ENCODE data around the gene ABCB6. TPM values are rescaled to one million over a fixed set of nuclear protein-coding genes. Genes with fewer than 3 reads are reported as not detected.

Gene ABCB6
- polyA plus RNA-seq, 1 donor (not counting 4 experiments of a cell fraction or from before 2014, with no cell fraction given): 10.5 TPM

DNA sequence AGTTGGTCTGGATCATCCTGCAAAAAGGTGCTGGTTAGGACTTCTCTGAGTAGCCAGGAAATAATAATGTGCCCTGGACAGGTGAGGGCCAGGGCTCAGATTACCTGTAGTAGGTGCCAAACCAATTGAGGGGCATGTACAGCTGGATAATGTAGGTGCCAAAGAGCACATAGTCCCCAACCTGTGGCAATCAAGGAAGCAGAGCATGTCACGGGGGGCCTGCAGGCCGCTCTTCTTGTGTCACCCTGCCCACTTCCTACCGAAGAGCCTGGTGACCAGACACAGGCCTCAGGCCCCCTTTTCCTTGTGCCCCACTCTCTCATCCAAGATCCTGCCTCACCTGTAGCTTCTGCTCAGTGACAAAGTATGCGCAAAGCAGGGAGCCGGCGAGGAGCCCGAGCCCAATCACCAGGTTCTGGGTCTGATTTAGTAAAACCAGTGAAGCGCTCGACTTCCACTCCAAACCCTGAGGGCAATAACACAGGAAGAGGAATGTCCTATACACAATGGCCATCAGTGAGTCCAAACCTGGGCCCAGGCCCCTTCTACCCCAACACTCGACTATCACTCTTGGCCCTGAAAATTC lies 5.2 kb downstream of the ABCB6 start:
- H3K4me3 ChIP-seq (ENCODE audit: control insufficient read depth in 2 of 3, extremely low read depth in 1 of 3, insufficient read depth in 2 of 3, low read depth in 1 of 3, low read length in 3 of 3): no peak overlapping the region
- H3K36me3 ChIP-seq (ENCODE audit: control insufficient read depth in 2 of 2, extremely low read depth in 1 of 2, insufficient read depth in 2 of 2, low read length in 2 of 2): peaks cover 15 to 31% of the 10 kb centered on the region in 2 experiments
- no peaks in the 10 kb centered on the region for H3K9me1 ChIP-seq (ENCODE audit: control insufficient read depth, extremely low read depth, insufficient read depth, low read length)
- H3K9me3 ChIP-seq (ENCODE audit: control insufficient read depth, low read depth, low read length): no peaks in the 10 kb centered on the region
- no peaks in the 10 kb centered on the region for H4K20me1 ChIP-seq (ENCODE audit: control insufficient read depth, extremely low read depth, insufficient read depth, low read length)
- H3K4me2 ChIP-seq (ENCODE audit: control insufficient read depth, extremely low read depth, insufficient read depth, low read depth, low read length): no peak overlapping the region
- FAIRE-seq: no peak
- DNase-seq (ENCODE audit: low read depth, low spot score): no peak
- no peaks in the 10 kb centered on the region for H3K27me3 ChIP-seq (ENCODE audit: control insufficient read depth, extremely low read depth, insufficient read depth, low read length)
- H3K9ac ChIP-seq (ENCODE audit: control insufficient read depth, extremely low read depth, insufficient read depth, low read length): no peak overlapping the region
- no peaks in the 10 kb centered on the region for H3K79me2 ChIP-seq (ENCODE audit: control insufficient read depth, insufficient read depth, low read length)
- no peak overlapping the region for H2AFZ ChIP-seq (ENCODE audit: control insufficient read depth, low read length)
- dilution Hi-C loops (cut with MboI; ENCODE audit: extremely low pct_ligation_motif_present, low sequenced_read_pairs): no loop called here
- TF ChIP-seq EZH2 (IDR thresholded peaks at IDR 0.05; ENCODE audit: low read length): no peak
- TF ChIP-seq, protein P1, sequence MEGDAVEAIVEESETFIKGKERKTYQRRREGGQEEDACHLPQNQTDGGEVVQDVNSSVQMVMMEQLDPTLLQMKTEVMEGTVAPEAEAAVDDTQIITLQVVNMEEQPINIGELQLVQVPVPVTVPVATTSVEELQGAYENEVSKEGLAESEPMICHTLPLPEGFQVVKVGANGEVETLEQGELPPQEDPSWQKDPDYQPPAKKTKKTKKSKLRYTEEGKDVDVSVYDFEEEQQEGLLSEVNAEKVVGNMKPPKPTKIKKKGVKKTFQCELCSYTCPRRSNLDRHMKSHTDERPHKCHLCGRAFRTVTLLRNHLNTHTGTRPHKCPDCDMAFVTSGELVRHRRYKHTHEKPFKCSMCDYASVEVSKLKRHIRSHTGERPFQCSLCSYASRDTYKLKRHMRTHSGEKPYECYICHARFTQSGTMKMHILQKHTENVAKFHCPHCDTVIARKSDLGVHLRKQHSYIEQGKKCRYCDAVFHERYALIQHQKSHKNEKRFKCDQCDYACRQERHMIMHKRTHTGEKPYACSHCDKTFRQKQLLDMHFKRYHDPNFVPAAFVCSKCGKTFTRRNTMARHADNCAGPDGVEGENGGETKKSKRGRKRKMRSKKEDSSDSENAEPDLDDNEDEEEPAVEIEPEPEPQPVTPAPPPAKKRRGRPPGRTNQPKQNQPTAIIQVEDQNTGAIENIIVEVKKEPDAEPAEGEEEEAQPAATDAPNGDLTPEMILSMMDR (optimal IDR thresholded peaks at IDR 0.05 in 1 of 3, IDR thresholded peaks at IDR 0.05 in 1 of 3, conservative IDR thresholded peaks at IDR 0.05 in 1 of 3; ENCODE audit: extremely low read depth in 1 of 3, insufficient read depth in 2 of 3, low read length in 3 of 3): no peak
- H3K27ac ChIP-seq (ENCODE audit: control insufficient read depth, insufficient read depth, low read length): no peak overlapping the region
- peaks cover 13% of the 10 kb centered on the region for H3K4me1 ChIP-seq (ENCODE audit: control insufficient read depth, extremely low read depth, insufficient read depth, low read length)

DNA sequence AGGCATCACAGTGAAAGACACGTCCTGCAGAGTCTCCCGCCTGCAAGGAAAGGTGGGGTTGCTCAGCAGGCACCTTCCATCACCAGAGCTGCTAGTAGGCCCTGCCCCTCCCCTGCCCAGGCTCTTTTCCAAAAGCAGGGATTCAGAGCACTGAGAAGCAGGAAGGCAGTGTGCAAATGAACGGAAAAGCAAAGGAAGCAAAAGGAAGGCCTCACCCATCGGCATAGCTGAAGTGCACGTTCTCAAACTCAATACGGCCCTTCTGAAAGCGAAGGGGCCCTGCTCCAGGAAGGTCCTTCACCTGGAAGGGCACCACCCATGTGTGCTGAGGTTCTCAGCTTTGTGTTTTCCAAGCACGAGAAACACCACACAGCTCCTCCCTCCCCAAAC lies 5.7 kb downstream of the ABCB6 start:
- peaks cover 20 to 31% of the 10 kb centered on the region in 2 experiments for H3K36me3 ChIP-seq (ENCODE audit: control insufficient read depth in 2 of 2, extremely low read depth in 1 of 2, insufficient read depth in 2 of 2, low read length in 2 of 2)

More for the DNA sequence above, 5.7 kb downstream of the ABCB6 start:
- Histone ChIP-seq H3K9me3 (ENCODE audit: control insufficient read depth, low read depth, low read length) (no peaks in the 10 kb centered on the region), H3K27ac (ENCODE audit: control insufficient read depth, insufficient read depth, low read length) (no peak overlapping the region), H3K9me1 (ENCODE audit: control insufficient read depth, extremely low read depth, insufficient read depth, low read length) (no peaks in the 10 kb centered on the region), H4K20me1 (ENCODE audit: control insufficient read depth, extremely low read depth, insufficient read depth, low read length) (no peaks in the 10 kb centered on the region), H3K9ac (ENCODE audit: control insufficient read depth, extremely low read depth, insufficient read depth, low read length) (no peak overlapping the region), H3K79me2 (ENCODE audit: control insufficient read depth, insufficient read depth, low read length) (no peaks in the 10 kb centered on the region), H3K4me1 (ENCODE audit: control insufficient read depth, extremely low read depth, insufficient read depth, low read length) (peaks cover 11% of the 10 kb centered on the region), H2AFZ (ENCODE audit: control insufficient read depth, low read length) (no peak overlapping the region), H3K4me3 (ENCODE audit: control insufficient read depth in 2 of 3, extremely low read depth in 1 of 3, insufficient read depth in 2 of 3, low read depth in 1 of 3, low read length in 3 of 3) (no peak overlapping the region), H3K4me2 (ENCODE audit: control insufficient read depth, extremely low read depth, insufficient read depth, low read depth, low read length) (no peak overlapping the region), H3K27me3 (ENCODE audit: control insufficient read depth, extremely low read depth, insufficient read depth, low read length) (no peaks in the 10 kb centered on the region)
- TF ChIP-seq, protein P1 (optimal IDR thresholded peaks at IDR 0.05 in 1 of 3, IDR thresholded peaks at IDR 0.05 in 1 of 3, conservative IDR thresholded peaks at IDR 0.05 in 1 of 3; ENCODE audit: extremely low read depth in 1 of 3, insufficient read depth in 2 of 3, low read length in 3 of 3): no peak
- no peak for TF ChIP-seq EZH2 (IDR thresholded peaks at IDR 0.05; ENCODE audit: low read length)
- dilution Hi-C loops (cut with MboI; ENCODE audit: extremely low pct_ligation_motif_present, low sequenced_read_pairs): no loop called here
- no peak for FAIRE-seq
- DNase-seq (ENCODE audit: low read depth, low spot score): no peak
